AG04450 (cell line): ENCODE data around the gene INHBA. TPM values are rescaled to one million over a fixed set of nuclear protein-coding genes. Genes with fewer than 3 reads are reported as not detected.

ENCODE experiments used
- CTCF ChIA-PET: fragments of 300-600, 350-600 bp; formaldehyde crosslinking; extraction: SDS; loops from one replicate; lab custom pipeline; 2022; ENCODE audit warnings: antibody characterized with exemption, inconsistent platforms; lab: Charles Lee
- POLR2A ChIA-PET: fragments of 350-600 bp; formaldehyde crosslinking; extraction: SDS; loops from one replicate; lab custom pipeline; 2021; ENCODE audit warnings: antibody characterized with exemption, inconsistent platforms; lab: Yijun Ruan, JAX
- DNase-seq: peaks from one replicate; pipeline ENCODE4 v3.0.0-alpha.2; 2011; ENCODE audit warnings: low read depth, low spot score
- H3K27ac ChIP-seq: one replicate; pipeline ENCODE4 v1.5.1; 2012; ENCODE audit warnings: low read depth, low read length, control low read depth
- H3K27me3 ChIP-seq: one replicate; pipeline ENCODE4 v1.6.0; 2012; ENCODE audit warnings: low read length; ENCODE audit not compliant: control insufficient read depth, insufficient read depth
- H3K4me3 ChIP-seq: 2 replicates; pipeline ENCODE4 v1.5.1; 2011; ENCODE audit warnings: mild to moderate bottlenecking, low read depth, low read length, control low read depth
- H3K9me3 ChIP-seq: 2 replicates; pipeline ENCODE4 v1.5.1; 2012; ENCODE audit warnings: low read length; ENCODE audit not compliant: control insufficient read depth, insufficient read depth
- CTCF ChIP-seq: IDR thresholded peaks from 2 replicates; pipeline ENCODE4 v1.5.1; 2011; ENCODE audit warnings: low read depth, low read length, control low read depth, inconsistent platforms
- polyA plus RNA-seq: library from polyadenylated mRNA; depleted of rRNA; stranded (reverse); fragments of >200 nt; gene quantifications from 2 replicates; pipeline ENCODE4 v1.2.3, GENCODE V29; 2011

The INHBA gene
- polyA plus RNA-seq, 1 experiment = 28.5 TPM

- no peaks in the 10 kb centered on the region for H3K9me3 ChIP-seq
- H3K27me3 ChIP-seq = no peaks in the 10 kb centered on the region
- H3K27ac ChIP-seq = no peak overlapping the region
- H3K4me3 ChIP-seq = no peak overlapping the region
- ChIA-PET CTCF (interaction anchor here (1.3 kb wide), 1 partner anchor 15 kb away, joined by 3 read pairs; no protein-coding TSS in a partner anchor), POLR2A (no interaction called here)
- no peak for DNase-seq
- TF ChIP-seq CTCF = no peak
Observed at GRCh38 chr7:41682422-41682821, 20.5 kb downstream of the INHBA start.

- Histone ChIP-seq H3K27ac (no peak overlapping the region), H3K9me3 (no peaks in the 10 kb centered on the region), H3K27me3 (no peaks in the 10 kb centered on the region), H3K4me3 (no peak overlapping the region)
- no peak for TF ChIP-seq CTCF
- no peak for DNase-seq
- ChIA-PET CTCF (interaction anchor here (0.6 to 1.0 kb wide), 2 partner anchors 15 to 39 kb away, joined by 3 read pairs; no protein-coding TSS in a partner anchor), POLR2A (no interaction called here)
Observed at GRCh38 chr7:41679566-41679965, 23.3 kb downstream of the INHBA start.

- no peak for TF ChIP-seq CTCF
- H3K4me3 ChIP-seq = no peak overlapping the region
- no peaks in the 10 kb centered on the region for H3K27me3 ChIP-seq
- ChIA-PET POLR2A (no interaction called here), CTCF (no interaction called here)
- no peak for DNase-seq
- no peak overlapping the region for H3K27ac ChIP-seq
- H3K9me3 ChIP-seq = no peaks in the 10 kb centered on the region
Observed at GRCh38 chr7:41674505-41675023, 28.3 kb downstream of the INHBA start.

- no peaks in the 10 kb centered on the region for H3K27me3 ChIP-seq
- CTCF ChIA-PET = interaction anchor here (0.6 kb wide), 1 partner anchor 1429 kb away, joined by 3 read pairs; no protein-coding TSS in a partner anchor
Observed at GRCh38 chr7:41661596-41661995, 41.3 kb downstream of the INHBA start.

More at GRCh38 chr7:41661596-41661995, 41.3 kb downstream of the INHBA start:
- H3K4me3 ChIP-seq = no peak overlapping the region
- POLR2A ChIA-PET = no interaction called here
- no peak for DNase-seq
- no peak overlapping the region for H3K27ac ChIP-seq
- no peaks in the 10 kb centered on the region for H3K9me3 ChIP-seq
- no peak for TF ChIP-seq CTCF
